ENCODE results near the gene GPN3.
A peak's percentile ranks its signal among the peaks of the same experiment; 100 is the strongest.
"Not testable (repeated sequence)": the region's sequence is repeated elsewhere in the genome, so short reads cannot be mapped to it uniquely, and the experiment has no call there.

The GPN3 gene

GRCh38 chr12:110444455-110444854 lies 23.6 kb downstream of the GPN3 start:
- no peak for DNase-seq (ENCODE audit: low spot score)

DNA sequence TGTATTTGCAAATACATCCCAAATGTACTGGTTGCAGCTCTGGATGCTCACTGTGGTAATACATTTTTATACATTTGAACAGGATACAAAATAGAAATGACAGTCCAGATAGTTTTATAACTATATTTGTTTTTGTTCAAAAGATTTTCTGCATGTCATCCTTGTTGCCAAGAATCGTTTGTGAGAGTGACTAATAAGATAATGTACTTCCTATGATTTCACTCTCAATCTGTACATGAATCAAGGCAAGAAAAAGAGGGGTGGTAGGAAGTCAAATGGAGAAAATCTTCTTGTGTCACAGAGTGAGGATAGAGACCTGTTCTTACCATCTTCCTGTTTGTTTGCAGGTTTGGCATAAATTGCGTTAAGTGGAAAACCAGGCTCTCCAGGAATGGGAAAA lies 31.8 kb downstream of the GPN3 start:
- no peak for DNase-seq (ENCODE audit: low spot score)

GRCh38 chr12:110431957-110432587 lies 36.0 kb downstream of the GPN3 start:
- no peak for DNase-seq (ENCODE audit: low spot score)

- not testable (repeated sequence) for DNase-seq (ENCODE audit: low spot score)
Measured at GRCh38 chr12:110429676-110430075, 38.4 kb downstream of the GPN3 start.

GRCh38 chr12:110426406-110426805 lies 41.7 kb downstream of the GPN3 start:
- no peak for DNase-seq (ENCODE audit: low spot score)

DNA sequence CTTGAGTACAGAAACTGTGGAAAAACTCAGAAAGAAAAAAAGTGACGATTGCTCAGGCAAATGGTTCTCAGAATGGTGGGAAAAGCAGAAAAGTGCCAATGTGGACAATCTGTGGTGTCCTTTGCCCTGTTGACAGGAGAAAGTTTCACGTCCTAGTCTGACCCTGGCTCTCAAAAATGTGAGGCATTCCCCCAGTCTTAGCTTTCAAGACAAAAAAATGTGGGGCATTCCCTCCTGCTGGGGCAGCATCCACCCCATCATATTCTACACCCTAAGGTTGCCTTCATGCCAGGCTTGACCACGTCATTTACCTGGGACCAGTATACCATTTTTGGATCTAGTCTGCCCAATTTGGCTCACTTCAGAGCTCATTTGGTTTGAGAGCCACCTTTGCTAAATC lies 43.8 kb downstream of the GPN3 start:
- DNase-seq (ENCODE audit: low spot score): no peak

- DNase-seq (ENCODE audit: low spot score): no peak
Measured at GRCh38 chr12:110421701-110422100, 46.4 kb downstream of the GPN3 start.

- DNase-seq (ENCODE audit: low spot score): no peak
Measured at GRCh38 chr12:110421159-110421661, 46.8 kb downstream of the GPN3 start.

DNA sequence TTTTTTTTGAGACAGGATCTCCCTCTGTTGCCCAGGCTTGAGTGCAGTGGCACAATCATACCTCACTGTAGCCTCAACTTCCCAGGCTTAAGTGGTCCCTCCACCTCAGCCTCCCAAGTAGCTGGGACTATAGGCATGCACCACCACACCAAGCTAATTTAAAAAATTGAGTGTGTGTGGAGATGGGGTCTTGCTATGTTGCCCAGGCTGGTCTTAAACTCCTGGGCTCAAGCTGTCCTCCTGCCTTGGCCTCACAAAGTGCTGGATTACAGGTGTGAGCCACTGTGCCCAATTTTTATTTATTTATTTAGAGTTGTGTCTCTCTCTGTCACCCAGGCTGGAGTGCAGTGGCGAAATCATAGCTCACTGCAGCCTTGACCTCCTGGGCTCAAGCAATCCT lies 47.4 kb downstream of the GPN3 start:
- DNase-seq (ENCODE audit: low spot score): not testable (repeated sequence)

GRCh38 chr12:110417113-110417512 lies 50.9 kb downstream of the GPN3 start:
- DNase-seq (ENCODE audit: low spot score): not testable (repeated sequence)

DNA sequence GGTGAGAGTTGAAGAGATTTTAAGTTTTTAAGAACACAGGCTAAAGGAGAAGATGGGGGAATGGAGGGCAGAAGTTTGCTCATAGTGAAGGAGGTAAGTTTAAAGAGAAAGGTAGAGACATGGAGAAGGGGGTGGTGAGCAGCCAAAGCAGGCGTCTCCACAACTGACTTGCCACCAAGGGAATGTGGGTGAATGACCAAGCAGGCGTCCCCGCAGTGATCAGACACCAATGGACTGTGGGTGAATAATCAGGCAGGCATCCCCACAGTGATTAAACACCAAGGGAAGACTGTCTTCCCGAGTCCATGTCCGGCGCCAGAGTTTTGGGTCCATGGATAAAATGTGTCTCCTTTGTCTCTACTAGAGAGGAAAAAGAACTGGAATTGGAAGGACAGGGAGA lies 58.0 kb downstream of the GPN3 start:
- DNase-seq (ENCODE audit: low spot score): not testable (repeated sequence)

DNA sequence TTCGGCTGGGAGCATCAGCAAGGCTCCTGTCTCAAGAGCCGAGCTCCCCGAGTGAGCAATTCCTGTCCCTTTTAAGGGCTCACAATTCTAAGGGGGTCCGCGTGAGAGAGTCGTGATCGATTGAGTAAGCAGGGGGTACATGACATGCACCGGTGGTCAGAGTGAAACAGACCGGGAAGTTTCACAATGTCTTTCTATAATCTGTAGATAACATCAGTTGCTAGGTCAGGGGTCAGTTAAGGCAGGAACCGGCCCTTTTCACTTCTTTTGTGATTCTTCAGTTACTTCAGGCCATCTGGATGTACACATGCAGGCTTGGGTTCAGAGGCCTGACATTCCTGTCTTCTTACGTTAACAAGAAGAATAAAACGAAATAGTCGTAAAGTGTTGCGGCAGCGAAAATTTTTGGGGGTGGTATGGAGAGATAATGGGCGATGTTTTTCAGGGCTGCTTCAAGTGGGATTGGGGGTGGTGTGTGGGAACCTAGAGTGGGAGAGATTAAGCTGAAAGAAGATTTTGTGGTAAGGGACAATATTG lies 62.9 kb downstream of the GPN3 start:
- not testable (repeated sequence) for DNase-seq (ENCODE audit: low spot score)

DNA sequence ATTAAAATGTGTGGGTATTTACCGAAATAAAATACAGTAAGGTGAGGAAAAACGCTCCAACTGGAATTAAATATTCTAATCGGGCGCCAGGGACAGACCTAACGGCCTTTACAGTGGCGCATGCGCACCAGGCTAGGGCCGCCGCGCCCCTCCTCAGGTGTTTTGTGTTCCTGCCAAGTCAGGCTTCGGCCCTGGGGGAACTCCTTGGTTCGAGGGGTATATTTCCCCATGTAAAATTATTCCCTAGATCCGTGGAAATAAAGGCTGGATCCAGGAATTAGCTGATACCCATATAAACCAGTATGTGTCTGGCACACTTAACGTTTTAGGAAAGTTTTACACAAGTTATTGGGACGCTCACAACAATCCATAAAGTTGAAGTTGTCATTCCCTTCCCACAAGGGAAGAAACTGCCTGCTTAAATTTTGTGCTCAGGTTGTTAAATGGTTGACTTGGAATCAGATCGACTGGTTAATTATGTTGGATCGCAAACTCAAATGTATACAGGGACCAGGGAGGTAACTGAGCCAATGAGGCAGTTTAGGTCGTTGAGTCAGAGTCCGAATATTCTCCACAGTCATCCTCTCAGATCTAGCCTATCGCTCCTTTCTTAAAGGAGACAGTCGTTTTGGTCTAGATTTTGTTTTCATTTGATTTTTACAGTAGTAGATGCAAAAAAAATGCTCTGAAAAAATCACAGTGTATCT lies 63.9 kb downstream of the GPN3 start:
- DNase-seq (ENCODE audit: low spot score): peak; percentile 90

GRCh38 chr12:110403146-110403975 lies 64.7 kb downstream of the GPN3 start, which contains the start of gene ANAPC7:
ANAPC7 (minus strand) TSS chr12:110403708; CDS start chr12:110403627, 81 bp downstream.
- peak; percentile 98 for DNase-seq (ENCODE audit: low spot score)
